HG02840 (cell line): ENCODE data around the gene NHEJ1.

Experiments used
- ATAC-seq: cut with Tn5 transposase; IDR thresholded peaks from one replicate; pipeline ENCODE4 v1.9.1; 2021; ENCODE audit warnings: mild to moderate bottlenecking, moderate library complexity, moderate number of reproducible peaks; ENCODE audit not compliant: unreplicated experiment, low FRiP score

Gene NHEJ1

GRCh38 chr2:219094171-219094570, 66.4 kb downstream of the NHEJ1 start:
- no peak for ATAC-seq

- ATAC-seq = no peak
These were observed 69.9 kb downstream of the NHEJ1 start for GRCh38 chr2:219090436-219091299.

GRCh38 chr2:219089330-219089729, 71.3 kb downstream of the NHEJ1 start:
- no peak for ATAC-seq

- ATAC-seq = no peak
These were observed 72.8 kb downstream of the NHEJ1 start for GRCh38 chr2:219087848-219088247.

- ATAC-seq = no peak
These were observed 73.3 kb downstream of the NHEJ1 start for GRCh38 chr2:219087361-219087760.

- no peak for ATAC-seq
These were observed 74.4 kb downstream of the NHEJ1 start for GRCh38 chr2:219086196-219086595.

- no peak for ATAC-seq
These were observed 75.8 kb downstream of the NHEJ1 start for GRCh38 chr2:219084791-219085190.

- ATAC-seq = no peak
These were observed 78.2 kb downstream of the NHEJ1 start for GRCh38 chr2:219082332-219082958.

GRCh38 chr2:219081701-219082331, 78.8 kb downstream of the NHEJ1 start:
- no peak for ATAC-seq

GRCh38 chr2:219081096-219081495, 79.5 kb downstream of the NHEJ1 start:
- no peak for ATAC-seq

GRCh38 chr2:219079417-219079816, 81.2 kb downstream of the NHEJ1 start:
- ATAC-seq = no peak

GRCh38 chr2:219078951-219079350, 81.7 kb downstream of the NHEJ1 start:
- no peak for ATAC-seq

GRCh38 chr2:219078126-219078525, 82.5 kb downstream of the NHEJ1 start:
- no peak for ATAC-seq

GRCh38 chr2:219076253-219076652, 84.4 kb downstream of the NHEJ1 start:
- ATAC-seq = no peak

- ATAC-seq = no peak
These were observed 87.0 kb downstream of the NHEJ1 start for GRCh38 chr2:219073413-219074129.

- ATAC-seq = no peak
These were observed 87.8 kb downstream of the NHEJ1 start for GRCh38 chr2:219072741-219073250.

- no peak for ATAC-seq
These were observed 89.3 kb downstream of the NHEJ1 start for GRCh38 chr2:219071131-219071816.

GRCh38 chr2:219065484-219065883, 95.1 kb downstream of the NHEJ1 start:
- ATAC-seq = no peak

GRCh38 chr2:219062081-219062480, 98.5 kb downstream of the NHEJ1 start:
- ATAC-seq = no peak
